HG02973 (cell line): ENCODE results near the gene HCFC2.
"Not testable (repeated sequence)": the region's sequence is repeated elsewhere in the genome, so short reads cannot be mapped to it uniquely, and the experiment has no call there.

Experiments used
- ATAC-seq: cut with Tn5 transposase; IDR thresholded peaks from one replicate; pipeline ENCODE4 v1.9.1; 2021; ENCODE audit warnings: moderate library complexity; ENCODE audit not compliant: unreplicated experiment

HCFC2 gene

DNA sequence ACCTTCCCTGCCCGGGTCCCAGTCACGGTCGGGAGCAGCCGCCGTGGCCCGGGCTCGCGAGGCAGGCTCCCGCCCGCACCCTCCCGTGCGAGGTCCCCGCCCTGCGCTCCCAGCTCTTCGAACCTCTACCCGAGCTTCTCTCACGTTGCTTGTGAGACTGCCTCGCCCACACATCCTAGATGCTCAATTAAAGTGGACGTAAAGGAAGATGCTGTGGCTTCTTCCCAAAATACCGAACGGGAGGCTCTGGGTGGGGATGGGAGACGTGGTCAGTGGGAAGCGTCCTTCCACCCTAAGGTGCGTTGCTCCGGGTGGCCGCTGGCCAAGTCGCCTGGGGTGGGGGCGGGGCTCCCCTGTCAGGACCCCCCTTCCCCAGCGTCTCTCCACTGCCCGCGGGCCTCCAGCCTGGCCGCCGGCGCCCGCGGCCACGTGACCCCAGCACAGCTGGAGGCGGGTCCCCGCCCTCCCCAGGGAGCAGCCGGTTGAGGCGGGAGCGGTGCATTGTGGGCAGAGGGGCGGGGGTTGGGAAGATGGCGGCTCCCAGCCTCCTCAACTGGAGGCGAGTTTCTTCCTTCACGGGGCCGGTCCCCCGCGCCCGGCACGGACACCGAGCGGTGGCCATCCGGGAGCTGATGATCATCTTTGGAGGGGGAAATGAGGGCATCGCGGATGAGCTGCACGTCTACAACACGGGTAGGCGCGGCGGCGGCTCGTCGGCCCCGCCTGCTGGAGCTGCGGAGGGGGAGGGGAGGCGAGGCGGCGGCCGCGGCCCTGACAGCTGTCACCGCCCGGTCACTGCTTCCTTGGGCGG is at the start of gene HCFC2:
TSS of gene HCFC2 (plus strand) at position 501 of the 811 bp plus-strand sequence. CDS start at position 531, 30 bp downstream.
- peak; percentile 83 for ATAC-seq

DNA sequence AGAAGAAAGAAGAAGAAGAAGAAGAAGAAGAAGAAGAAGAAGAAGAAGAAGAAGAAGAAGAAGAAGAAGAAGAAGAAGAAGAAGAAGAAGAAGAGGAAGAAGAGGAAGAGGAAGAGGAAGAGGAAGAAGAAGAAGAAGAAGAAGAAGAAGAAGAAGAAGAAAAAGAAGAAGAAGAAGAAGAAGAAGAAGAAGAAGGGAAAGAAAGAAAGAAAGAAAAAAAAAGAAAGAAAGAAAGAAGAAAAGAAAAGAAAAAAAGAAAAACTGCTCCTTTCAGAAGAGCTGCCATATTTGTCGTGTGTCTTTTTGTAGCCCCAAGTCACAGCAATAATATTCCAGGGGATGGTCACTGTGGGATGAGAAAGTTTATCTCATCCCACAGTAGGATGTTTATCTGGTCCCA is 42.5 kb upstream of the HCFC2 start:
- not testable (repeated sequence) for ATAC-seq

DNA sequence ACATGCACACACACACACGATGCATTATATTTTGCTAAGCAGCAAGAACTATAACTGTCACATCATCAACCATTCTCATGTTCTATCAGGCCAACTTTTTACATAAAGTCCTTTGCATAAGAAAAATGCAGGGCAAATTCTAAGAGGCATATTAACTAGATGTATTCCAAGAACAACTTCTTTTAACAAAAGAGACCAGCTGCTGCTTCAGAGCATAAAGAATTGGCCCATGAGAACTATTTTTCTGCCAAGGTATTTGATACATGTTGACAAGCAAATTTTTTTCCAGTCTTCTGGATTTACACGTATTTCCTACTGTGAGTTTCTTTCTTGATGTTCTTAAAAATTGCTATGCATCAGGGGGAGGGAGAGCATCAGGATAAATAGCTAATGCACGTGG is 41.5 kb upstream of the HCFC2 start:
- no peak for ATAC-seq

DNA sequence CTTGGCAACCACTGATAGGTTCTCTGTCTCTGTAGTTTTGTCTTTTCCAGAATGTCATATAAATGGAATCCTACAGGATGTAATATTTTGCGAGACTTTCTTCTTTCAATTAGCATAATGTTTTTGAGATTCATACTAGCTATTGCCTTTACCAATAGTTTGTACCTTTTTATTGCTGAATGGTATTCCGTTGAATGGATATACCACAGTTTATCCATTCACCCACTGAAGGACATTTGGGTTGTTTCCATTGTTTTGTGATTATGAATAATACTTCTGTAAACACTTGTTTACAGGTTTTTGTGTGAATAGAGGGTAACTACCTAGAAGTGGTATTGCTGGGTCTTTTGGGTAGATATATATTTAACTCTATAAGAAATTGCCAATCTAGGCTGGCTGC is 40.6 kb upstream of the HCFC2 start:
- no peak for ATAC-seq

DNA sequence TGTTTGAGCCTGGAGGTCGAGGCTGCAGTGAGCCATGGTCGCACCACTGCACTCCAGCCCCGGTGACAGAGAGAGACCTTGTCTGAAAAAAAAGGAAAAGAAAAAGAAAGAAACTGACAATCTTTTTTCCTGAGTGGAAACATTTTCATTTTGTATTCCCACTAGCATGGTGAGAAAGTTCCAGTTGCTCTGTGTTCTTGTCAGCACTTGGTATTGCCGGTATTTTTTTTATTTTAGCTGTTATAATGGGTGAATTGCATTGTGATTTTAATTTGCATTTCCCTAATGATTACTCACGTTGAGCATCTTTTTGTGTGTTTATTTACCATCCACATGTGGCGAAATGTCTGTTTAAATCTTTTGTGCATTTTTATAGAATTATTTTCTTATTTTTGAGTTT is 40.0 kb upstream of the HCFC2 start:
- ATAC-seq = no peak

DNA sequence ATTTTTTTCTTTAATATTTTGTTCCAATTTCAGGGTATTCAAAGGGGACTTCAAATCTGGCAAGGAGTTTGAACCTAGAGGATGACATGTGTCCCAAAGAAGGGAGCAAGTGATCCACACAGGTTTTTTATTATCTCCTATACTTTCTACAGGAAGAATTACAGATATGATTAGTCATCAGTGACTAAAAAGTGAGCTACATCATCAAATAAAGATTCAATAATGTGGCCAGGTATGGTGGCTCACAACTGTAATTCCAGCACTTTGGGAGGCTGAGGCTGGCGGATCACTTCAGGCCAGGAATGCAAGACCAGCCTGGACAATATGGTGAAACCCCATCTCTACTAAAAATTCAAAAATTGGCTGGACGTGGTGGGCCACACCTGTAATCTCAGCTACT is 38.6 kb upstream of the HCFC2 start:
- no peak for ATAC-seq

DNA sequence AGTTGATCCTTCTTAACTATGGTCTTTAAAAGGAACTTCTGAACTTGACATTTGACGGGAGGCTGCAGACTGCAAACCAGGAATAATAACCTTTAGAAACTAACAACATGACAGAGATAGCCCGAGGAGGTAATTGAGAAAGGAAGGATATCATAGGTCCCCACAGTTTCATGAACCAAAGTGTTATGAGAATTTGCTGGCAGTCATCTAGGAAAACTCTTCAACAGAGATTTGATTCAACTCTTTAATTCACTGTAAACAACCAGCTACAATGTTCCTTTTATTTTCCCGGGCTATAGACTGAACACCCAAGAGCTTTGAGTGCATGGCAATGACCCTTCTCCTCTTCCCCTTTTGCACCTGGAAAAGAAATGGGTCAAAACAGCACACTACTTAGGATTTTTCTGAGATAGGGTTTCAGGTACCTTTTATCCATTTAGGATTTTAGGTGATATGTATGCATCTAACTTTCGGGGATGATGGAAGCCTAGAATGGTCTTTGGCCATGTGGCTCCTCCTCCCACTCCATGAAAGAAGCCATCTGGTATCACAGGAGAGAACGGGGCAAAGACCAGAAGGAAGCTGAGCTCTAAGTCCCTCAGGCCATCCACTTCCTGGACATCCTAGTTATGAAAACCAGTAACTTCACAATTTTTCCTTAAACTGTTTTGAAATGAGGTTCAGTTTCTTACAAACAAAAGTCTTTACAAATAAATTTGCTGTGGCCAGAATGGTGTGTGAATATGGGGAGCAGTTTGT is 37.3 kb upstream of the HCFC2 start:
- no peak for ATAC-seq

DNA sequence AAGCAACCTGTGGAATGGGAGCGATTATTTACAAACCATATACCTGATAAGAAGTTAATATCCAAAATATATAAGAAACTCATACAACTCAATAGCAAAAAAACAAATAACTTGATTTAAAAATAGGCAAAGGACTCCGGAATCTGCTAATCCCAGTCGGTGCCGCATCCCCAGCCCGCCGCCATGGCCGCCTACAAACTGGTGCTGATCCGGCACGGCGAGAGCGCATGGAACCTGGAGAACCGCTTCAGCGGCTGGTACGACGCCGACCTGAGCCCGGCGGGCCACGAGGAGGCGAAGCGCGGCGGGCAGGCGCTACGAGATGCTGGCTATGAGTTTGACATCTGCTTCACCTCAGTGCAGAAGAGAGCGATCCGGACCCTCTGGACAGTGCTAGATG is 33.7 kb upstream of the HCFC2 start:
- ATAC-seq = not testable (repeated sequence)

DNA sequence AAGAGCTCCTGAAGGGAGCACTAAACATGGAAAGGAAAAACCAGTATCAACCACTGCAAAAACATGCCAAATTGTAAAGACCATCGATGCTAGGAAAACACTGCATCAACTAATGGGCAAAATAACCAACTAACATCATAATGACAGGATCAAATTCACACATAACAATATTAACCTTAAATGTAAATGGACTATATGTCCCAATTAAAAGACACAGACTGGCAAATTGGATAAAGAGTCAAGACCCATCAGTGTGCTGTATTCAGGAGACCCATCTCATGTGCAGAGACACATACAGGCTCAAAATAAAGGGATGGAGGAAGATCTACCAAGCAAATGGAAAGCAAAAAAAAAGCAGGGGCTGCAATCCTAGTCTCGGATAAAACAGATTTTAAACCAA is 28.2 kb upstream of the HCFC2 start:
- not testable (repeated sequence) for ATAC-seq

DNA sequence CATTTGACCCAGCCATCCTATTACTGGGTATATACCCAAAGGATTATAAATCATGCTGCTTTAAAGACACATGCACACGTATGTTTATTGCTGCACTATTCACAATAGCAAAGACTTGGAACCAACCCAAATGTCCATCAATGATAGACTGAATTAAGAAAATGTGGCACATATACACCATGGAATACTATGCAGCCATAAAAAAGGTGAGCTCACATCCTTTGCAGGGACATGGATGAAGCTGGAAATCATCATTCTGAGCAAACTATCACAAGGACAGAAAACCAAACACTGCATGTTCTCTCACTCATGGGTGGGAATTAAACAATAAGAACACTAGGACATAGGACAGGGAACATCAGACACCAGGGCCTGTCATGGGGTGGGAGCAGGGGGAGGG is 24.6 kb upstream of the HCFC2 start:
- not testable (repeated sequence) for ATAC-seq

DNA sequence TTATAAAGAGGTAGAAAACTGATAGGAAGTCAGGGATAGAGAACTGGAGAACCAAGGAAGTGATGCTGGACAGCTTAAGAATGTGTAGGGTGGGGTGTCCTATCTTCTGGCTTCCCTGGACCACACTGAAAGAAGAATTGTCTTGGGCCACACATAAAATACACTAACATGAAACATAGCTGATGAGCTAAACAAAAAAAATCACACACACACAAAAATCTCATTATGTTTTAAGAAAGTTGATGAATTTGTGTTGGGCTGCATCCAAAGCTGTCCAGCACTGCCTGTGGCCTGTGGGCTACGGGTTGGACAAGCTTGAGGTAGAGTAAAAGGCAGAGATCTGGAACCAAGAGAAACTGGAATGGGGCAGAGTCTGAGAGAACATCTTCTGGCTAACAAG is 21.8 kb upstream of the HCFC2 start:
- no peak for ATAC-seq

DNA sequence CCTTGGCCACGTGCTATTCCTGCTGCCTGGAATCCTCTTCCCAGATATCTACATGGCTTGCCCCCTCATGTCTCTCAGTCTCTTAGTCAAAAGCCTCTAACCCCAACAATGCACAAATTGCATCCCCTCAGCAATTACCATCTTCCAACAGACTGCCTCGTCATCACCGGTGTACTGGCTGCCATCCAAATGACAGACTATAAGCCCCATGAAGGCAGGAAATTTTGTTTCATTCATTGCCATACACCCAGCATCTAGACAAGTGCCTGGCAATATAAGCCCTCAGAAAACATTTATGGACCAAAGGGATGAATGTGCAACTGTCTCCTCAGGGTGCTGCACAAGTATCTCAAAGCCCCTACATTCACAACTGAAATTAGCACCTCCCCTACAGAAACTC is 20.2 kb upstream of the HCFC2 start:
- no peak for ATAC-seq

DNA sequence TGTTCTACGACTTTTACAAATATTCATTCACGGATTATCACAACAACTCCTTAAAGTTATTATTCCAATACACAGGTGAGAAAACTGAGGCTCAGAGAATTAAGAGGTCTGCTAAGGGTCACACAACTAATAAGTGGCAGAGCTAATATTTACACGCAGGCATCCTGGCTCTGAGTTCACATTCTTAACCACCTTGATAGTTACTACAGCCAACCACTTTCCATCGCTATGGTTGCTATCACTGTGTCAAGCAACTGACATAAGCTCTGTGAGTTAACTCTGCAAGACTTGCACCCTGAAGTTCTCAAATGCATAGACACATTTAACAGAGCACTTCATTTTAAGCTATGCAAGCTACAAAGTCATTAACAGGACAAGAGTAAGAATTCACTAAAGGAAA is 18.0 kb upstream of the HCFC2 start:
- ATAC-seq = no peak

DNA sequence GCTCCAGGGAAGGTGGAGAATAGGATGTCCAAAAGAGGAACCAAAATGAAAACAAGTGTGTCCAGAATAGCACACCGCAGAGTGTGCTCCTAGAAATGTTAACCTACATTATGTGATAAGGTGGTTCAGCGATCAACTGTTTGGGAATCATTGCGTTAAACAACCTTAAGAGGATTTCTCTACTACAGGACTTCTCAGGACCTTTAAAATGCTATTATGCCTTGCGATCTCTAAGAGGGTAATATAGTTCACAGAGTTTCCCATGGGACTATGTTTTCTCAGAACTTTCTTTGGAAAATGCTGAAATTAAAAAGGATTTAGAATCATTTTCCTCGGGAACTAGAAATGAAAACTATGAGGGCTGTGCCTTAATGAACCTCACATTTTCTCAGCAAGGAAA is 16.2 kb upstream of the HCFC2 start:
- no peak for ATAC-seq

DNA sequence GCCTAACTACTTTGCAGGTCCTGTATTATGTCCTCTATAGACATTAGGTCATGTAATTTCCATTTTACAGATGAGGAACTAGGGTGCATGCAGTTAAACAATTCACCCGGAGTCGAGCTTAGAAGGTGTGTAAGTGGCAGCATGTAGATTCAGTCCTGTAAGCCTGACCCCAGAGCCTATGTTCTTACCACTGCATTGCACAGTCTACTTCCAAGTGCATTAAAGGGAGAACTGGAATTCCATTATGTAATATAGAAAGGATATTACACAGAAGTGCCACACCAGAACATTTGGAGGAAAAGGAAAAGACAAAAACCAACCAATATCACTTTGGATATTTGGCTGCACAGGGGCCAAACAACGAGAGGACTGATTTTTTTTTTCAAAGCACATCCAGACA is 15.5 kb upstream of the HCFC2 start:
- no peak for ATAC-seq

DNA sequence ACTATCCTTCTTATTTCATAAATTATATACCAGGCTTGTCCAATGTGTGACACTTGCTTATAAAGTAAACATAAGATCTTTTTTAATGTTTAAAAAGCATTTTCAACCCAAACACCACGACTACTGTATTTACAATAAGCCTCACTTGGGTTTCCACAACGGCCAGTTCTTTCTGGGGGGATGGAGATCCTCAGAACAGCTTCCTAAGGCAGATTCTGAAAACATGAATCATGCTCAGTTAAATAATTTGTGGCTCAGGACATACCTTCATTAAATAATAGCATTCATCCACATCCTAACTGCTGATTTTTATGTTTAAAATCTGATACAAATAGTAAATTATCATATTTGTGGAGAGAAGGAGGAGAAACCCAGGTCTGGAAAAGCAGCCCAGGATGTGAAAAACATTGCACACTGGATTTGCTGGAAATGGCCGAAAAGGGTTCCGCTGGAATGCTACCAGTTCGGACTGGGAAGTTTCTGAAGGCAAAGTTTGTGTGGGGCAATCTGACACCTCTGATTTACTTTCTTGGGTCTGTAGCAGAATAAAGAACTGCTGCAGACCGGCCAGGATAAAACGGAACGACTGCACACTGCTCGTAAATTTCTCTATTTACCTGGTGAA is 14.9 kb upstream of the HCFC2 start:
- no peak for ATAC-seq

DNA sequence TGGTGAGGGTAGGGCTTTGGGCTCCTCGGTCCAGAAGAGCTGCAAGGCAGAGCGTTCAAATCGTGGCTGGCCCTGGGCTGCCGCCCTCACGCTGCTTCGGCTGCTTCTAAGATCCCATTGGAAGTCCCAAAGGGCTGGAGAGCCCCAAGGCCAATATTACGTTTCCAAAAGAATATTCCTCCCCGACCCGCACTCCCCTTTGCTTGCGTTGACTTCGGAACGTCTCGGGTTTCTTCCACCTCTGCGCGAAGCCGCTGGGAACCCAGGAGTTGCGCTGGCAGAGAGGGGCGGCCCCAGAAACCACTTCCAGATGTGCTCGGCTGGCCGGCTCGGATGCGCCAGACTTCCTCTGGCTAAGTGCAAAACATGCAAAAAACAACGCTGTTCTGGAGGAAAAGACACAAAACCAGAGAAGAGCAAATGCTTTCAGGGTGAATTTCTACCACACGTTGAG is 14.4 kb upstream of the HCFC2 start, which contains the start of gene GLT8D2:
TSS of gene GLT8D2 (minus strand) at position 285 of the 454 bp plus-strand sequence. CDS start 30,539 bp downstream, outside the sequence.
- no peak for ATAC-seq

DNA sequence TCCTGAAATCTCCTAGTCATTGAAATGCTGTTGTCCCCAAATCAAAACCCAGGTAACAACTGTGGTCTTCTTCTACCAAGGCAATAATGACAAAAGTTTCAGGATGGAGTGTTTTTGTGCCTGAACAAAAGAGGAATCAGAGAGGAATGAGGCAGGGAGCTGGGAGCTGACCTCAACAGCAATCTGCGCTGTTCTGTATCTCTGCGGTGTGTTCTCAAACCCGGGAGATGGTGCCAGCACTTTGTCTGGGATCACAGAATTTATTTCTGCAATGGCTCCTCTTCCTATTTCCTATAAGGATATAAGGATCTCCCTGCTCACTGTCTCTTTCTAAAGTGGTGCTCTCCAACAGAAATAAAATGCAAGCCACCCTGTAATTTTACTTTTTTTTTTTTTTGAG is 13.9 kb upstream of the HCFC2 start:
- no peak for ATAC-seq

DNA sequence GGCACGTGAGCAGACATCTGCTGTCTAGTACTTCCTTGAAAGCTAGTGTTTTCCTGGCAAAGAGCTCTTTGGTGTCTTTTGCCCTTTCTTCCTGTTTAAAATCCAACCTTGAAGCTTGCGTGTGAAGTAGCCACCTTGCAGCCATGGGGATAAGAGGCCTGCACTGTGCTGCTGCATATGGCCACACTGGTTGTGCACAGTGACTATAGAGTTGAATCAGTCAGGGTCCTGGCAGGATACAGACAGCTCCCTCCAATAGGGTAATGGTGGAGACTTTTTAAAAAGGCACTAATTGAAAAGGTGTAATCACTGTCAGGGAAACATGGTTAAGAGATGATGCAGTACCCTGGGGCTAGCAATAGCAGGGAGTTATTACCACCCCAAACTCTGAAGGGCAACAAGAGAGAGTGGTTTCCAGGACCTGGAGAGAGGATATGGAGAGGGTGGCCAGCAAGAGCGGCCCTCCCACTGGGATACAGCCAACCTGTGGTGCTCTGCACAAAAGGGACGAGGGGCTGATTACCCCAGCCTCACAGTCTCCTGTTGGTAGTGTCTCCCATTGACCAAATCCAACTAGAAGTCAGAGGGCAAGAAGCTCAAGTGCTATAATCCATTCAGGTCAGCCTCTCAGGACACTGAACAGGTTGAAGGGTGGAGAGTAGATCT is 9.5 kb upstream of the HCFC2 start:
- ATAC-seq = no peak

DNA sequence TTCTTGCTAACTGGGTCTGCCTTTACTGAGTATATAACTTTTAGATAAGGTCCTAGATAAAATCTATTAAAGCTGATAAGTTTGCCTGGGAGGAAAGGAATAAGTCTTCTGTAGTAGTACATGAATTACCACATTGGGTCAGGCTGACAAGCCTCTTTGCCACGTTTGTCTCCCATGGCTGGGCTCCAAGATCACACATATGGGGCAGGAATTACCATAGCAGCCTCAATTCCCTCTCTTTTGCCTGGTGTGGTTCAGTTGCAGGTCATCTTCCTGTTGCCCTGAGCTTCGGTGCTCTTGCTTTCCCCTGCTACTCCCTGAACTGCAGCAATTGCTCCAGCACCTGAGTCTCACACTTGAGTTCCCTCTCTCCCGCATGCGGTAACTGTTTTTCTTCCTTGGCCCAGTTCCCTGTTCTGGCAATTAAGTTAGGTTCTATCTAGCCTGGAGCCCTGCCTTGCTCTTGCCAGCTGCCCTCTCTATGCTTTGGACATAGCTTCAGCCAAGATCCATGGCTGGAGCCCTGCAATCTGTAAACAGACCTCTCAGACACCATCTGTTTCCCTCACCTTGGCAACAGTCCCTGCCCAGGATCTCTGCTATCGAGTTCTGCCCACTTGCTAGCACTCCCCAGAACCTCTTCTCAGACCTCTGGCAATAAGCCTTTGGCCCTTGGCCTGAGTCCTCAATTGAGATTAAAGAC is 8.5 kb upstream of the HCFC2 start:
- ATAC-seq = no peak
